H7 (cell line): ENCODE measurements around the gene EDN1. TPM values are rescaled to one million over a fixed set of nuclear protein-coding genes. Genes with fewer than 3 reads are reported as not detected.

Source experiments
- DNase-seq: peaks from one replicate; pipeline ENCODE4 v3.0.0; 2012
- H3K27me3 ChIP-seq: 2 replicates; pipeline ENCODE4 v1.6.0; 2011; ENCODE audit warnings: mild to moderate bottlenecking, low read length; ENCODE audit not compliant: control insufficient read depth, insufficient read depth
- H3K36me3 ChIP-seq: replicated peaks from 2 replicates; pipeline ENCODE4 v1.5.1; 2011; ENCODE audit warnings: low read length; ENCODE audit not compliant: control insufficient read depth, insufficient read depth
- H3K4me3 ChIP-seq: 2 replicates; pipeline ENCODE4 v1.5.1; 2011; ENCODE audit warnings: low read depth, mild to moderate bottlenecking, control low read depth, low read length, moderate library complexity; ENCODE audit not compliant: insufficient read depth
- total RNA-seq: library from RNA; depleted of rRNA; stranded (reverse); fragments of >200 nt; shearing (Covaris generic); gene quantifications from 2 replicates; pipeline ENCODE4 v1.2.3, GENCODE V29; 2014

EDN1 gene
- total RNA-seq, 1 experiment from 2014 or later, result 0.76 TPM

- no peak for DNase-seq
- Histone ChIP-seq H3K36me3 (no peaks in the 10 kb centered on the region), H3K4me3 (no peak overlapping the region), H3K27me3 (no peaks in the 10 kb centered on the region)
These were observed 5.5 kb downstream of the EDN1 start for GRCh38 chr6:12295558-12296254.

GRCh38 chr6:12296255-12296573 lies 6.1 kb downstream of the EDN1 start:
- Histone ChIP-seq H3K4me3 (no peak overlapping the region), H3K36me3 (no peaks in the 10 kb centered on the region), H3K27me3 (no peaks in the 10 kb centered on the region)
- DNase-seq, result no peak

DNA sequence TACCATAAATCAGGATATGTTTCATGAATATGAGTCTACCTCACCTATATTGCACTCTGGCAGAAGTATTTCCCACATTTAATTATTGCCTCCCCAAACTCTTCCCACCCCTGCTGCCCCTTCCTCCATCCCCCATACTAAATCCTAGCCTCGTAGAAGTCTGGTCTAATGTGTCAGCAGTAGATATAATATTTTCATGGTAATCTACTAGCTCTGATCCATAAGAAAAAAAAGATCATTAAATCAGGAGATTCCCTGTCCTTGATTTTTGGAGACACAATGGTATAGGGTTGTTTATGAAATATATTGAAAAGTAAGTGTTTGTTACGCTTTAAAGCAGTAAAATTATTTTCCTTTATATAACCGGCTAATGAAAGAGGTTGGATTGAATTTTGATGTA lies 6.4 kb downstream of the EDN1 start:
- Histone ChIP-seq H3K36me3 (no peaks in the 10 kb centered on the region), H3K27me3 (no peaks in the 10 kb centered on the region), H3K4me3 (no peak overlapping the region)
- DNase-seq, result no peak

DNA sequence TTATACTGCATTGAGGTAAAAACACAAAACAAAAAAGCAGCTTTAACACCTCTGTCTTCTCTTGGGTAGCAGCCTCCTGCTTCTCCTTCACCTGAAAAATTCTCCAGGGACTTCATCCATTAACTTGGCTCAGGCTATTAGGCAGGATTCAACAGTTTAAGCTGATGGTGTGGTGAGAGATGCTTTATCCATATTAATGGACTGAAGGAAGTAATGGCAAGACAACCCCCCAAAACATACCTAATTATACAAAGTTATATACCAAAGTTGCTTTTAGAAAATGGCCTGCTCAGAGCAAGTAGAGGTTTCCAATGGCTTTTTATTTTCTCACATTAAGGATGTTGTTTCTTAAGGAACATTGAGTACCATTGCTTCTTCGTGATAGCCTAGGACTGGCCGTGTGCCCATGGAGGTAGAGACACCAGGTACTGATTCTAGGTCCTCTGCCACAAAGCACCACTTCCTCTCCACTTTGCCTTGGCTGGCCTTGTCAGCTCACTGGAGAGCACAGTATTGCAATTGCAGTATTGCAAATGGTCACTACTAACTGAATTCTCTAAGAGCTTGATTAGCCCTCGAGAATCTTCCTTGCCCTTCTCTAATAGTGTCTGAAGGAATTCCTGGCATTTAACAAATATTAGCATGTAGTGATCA lies 7.3 kb downstream of the EDN1 start:
- H3K27me3 ChIP-seq, result no peaks in the 10 kb centered on the region
- no peak overlapping the region for H3K4me3 ChIP-seq
- H3K36me3 ChIP-seq, result no peaks in the 10 kb centered on the region
- no peak for DNase-seq

DNA sequence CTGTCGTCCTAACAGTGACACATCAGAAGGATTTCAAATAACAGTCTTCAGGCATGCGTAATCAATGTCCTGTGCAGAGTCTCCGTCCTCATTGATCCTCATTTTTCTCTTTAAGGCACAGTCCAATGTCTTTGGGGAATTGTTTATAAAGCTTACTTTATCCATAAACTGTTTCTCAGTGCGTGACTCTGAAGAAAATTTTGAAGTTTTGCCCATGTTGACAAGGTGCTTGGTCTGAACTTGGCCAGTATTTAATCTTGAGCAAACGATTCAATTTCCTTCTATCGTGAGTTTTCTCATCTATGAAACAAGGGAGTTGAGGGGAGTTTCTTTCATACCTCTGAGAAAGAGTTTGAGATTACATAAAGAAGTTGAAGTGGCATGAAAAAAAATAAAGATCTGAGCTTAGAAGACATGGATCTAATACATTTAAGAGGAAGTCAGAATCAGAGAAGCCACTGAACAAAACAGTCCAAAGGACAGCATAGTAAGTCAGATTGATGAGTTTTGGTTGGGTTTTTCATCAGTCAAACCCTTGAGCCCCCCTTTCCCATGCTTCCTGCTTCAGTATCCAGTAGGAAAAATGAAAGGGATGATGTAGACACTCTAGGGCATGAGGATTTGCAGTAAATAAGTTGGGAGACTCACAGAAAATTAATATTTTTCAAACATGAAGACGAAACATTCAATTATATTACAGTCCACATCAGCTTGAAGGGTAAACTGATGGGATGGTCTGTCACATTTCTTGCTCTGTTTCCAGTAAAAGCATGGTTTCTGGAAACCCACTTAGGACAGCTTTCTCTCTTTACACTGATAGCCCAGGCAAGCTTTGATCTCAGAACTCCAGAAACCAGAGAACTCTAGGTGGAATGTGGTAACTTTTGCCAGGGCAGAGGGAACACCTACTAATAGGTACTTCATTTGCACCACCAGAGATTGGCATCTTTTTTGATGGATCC lies 8.1 kb downstream of the EDN1 start:
- H3K36me3 ChIP-seq, result no peaks in the 10 kb centered on the region
- no peaks in the 10 kb centered on the region for H3K27me3 ChIP-seq
- DNase-seq, result no peak
- H3K4me3 ChIP-seq, result no peak overlapping the region

- Histone ChIP-seq H3K27me3 (no peaks in the 10 kb centered on the region), H3K4me3 (no peak overlapping the region), H3K36me3 (no peaks in the 10 kb centered on the region)
- DNase-seq, result no peak
These were observed 8.8 kb downstream of the EDN1 start for GRCh38 chr6:12298995-12299394.

DNA sequence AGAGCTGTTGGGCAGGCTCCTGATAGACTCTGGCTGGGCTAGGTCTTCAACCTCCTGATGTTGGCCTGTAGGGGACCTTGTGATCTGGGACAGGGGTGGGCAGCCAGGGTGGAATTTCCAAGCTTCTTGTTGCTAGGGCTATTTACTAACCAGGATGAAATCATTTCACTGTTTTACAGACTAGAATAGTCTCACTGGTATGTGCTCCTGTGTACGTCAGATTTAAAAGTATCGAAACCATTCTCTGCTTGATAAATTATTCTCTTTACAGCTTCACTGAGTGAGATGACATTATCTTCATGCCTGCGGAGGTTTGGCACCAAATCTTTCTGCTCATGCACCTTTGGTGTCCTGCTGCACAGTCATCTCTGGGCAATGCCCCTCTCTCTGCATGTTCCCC lies 10.9 kb downstream of the EDN1 start:
- no peak for DNase-seq
- H3K36me3 ChIP-seq, result no peaks in the 10 kb centered on the region
- no peak overlapping the region for H3K4me3 ChIP-seq
- no peaks in the 10 kb centered on the region for H3K27me3 ChIP-seq

GRCh38 chr6:12304487-12304886 lies 14.3 kb downstream of the EDN1 start:
- no peak for DNase-seq
- Histone ChIP-seq H3K27me3 (no peaks in the 10 kb centered on the region), H3K4me3 (no peak overlapping the region), H3K36me3 (no peaks in the 10 kb centered on the region)

GRCh38 chr6:12309070-12309469 lies 18.9 kb downstream of the EDN1 start:
- DNase-seq, result no peak
- Histone ChIP-seq H3K27me3 (no peaks in the 10 kb centered on the region; the same call in 1 of the 2 replicates), H3K36me3 (no peaks in the 10 kb centered on the region), H3K4me3 (no peak overlapping the region)

DNA sequence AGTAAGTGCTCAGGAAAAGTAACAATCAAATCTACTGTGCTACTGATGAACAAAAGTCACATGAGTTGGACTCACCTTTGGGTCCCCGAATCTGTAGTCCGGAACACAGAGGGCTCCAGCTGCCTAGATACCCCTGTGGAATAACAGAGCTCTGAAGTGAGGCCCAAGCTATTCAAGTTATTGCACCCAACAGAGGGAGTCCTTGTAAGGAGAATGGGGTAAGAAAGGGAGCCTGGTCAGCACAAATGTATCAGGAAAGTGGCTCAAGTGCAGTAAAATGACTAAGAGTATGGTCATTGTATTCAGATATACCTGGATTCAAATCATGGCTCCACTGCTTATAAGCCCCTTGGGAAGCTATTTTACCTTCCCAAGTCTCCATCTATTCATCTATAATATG lies 20.9 kb downstream of the EDN1 start:
- Histone ChIP-seq H3K27me3 (no peaks in the 10 kb centered on the region; the same call in 1 of the 2 replicates), H3K36me3 (no peaks in the 10 kb centered on the region), H3K4me3 (no peak overlapping the region)
- no peak for DNase-seq

DNA sequence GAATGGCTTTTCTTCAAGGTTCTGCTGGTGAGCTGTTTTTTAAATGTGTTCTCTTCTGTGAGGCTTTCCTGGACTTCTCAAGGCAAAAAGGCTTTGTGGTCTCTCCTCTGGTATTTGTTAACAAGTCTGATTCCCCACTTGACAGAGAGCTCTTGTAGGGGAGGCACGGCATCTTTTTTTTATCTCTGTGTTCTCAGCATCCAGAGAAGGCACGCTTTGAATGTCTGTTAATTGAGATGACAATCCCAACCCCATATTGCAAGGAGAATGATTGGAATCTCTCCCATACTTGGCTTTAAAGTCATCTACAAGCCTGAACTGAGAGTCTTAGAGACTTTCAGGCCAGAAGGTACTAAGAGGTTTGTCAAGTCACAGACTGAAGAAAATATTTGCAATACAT lies 22.6 kb downstream of the EDN1 start:
- no peak for DNase-seq

GRCh38 chr6:12313306-12313991 lies 23.3 kb downstream of the EDN1 start:
- H3K36me3 ChIP-seq, result no peaks in the 10 kb centered on the region
- DNase-seq, result no peak
- H3K4me3 ChIP-seq, result no peak overlapping the region
- H3K27me3 ChIP-seq, result no peaks in the 10 kb centered on the region; the same call in 1 of the 2 replicates

More for the DNA sequence above, 22.6 kb downstream of the EDN1 start:
- Histone ChIP-seq H3K36me3 (no peaks in the 10 kb centered on the region), H3K4me3 (no peak overlapping the region), H3K27me3 (no peaks in the 10 kb centered on the region; the same call in 1 of the 2 replicates)

DNA sequence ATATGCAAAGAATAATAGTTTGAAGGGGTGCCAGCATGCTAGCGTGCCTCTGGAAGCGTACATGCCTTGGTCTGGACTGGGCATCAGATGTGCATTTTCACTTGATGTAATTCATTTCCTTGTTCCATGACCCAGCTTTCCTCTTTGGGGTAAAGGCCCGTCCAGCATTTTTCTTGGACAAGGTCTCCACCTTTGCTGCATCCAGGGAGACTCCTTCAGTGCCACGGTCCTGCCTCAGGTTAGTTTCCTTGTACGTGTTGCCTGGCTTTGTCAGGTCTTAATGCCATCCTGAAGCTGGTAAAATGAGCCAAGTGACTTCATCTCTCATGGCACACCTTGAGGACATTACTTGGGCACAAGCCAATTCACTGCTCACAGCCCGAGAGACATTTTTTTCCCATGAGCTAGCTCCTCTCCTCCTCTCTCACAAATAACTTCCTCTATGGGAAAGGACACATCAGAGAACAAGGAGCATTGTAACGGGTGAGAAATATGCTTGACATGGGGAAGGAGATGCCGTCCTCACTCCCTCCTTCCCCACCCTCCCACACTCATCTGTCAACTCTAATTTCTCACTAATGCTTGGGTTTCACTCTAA lies 23.9 kb downstream of the EDN1 start:
- no peaks in the 10 kb centered on the region for H3K36me3 ChIP-seq
- no peak for DNase-seq
- no peak overlapping the region for H3K4me3 ChIP-seq
- no peaks in the 10 kb centered on the region; the same call in 1 of the 2 replicates for H3K27me3 ChIP-seq

DNA sequence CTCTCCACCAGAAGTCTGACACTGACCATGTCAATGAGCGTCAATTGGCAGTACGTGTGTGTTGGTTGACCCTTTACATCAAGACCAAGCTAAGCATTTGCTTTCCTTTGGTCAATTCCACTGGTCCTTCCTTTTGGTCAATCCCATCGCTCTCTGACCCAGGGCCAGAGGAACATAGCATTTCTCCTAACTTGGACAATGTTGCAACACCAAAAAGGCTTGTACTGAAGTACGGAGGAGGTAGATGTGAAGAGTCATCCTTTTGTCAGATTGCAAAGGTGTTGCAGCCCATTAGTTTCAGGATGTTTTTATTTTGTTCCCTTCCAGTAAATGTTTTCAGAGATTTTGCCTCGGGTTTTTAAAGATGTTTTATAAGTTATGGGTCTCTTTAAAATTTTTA lies 24.6 kb downstream of the EDN1 start:
- Histone ChIP-seq H3K27me3 (no peaks in the 10 kb centered on the region; the same call in 1 of the 2 replicates), H3K36me3 (no peaks in the 10 kb centered on the region), H3K4me3 (no peak overlapping the region)
- no peak for DNase-seq
